NCI-H748 (cell line): ENCODE results near the gene ANKRD20A1.
"Not testable (repeated sequence)": the region's sequence is repeated elsewhere in the genome, so short reads cannot be mapped to it uniquely, and the experiment has no call there.

Source experiments
- DNase-seq: peaks from one replicate; lab custom pipeline; 2025; ENCODE audit not compliant: unreplicated experiment; lab: John Stamatoyannopoulos, UW

ANKRD20A1 gene

GRCh38 chr9:67858871-67859270 lies at the start of gene ANKRD20A1:
Gene ANKRD20A1 (plus strand): TSS chr9:67858931. CDS start chr9:67859427, 496 bp downstream.
- not testable (repeated sequence) for DNase-seq

DNA sequence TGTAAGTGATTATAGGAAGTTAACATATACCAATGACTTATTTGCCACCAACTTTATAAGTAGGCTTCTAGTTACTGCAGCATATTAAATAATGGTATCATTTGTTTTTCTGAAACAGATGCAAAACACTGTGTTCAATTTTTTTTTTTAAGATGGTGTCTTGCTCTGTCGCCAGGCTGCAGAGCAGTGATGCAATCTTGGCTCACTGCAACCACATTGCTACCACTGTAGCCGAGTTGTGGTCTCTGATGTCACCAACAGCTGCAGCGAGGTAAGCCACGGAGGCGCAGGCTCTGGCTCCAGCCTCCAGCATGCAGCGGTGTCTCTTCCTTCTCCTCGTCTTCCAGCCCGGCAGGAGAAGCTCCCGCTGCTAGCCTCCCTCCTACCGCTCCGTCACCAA lies 26.6 kb upstream of the ANKRD20A1 start:
- DNase-seq = not testable (repeated sequence)
